ENCODE measurements around the gene INMT. TPM values are rescaled to one million over a fixed set of nuclear protein-coding genes. Genes with fewer than 3 reads are reported as not detected.

The INMT gene
- total and polyA plus RNA-seq, 4 donors = 0.84 to 130 (median 28.6) TPM

DNA sequence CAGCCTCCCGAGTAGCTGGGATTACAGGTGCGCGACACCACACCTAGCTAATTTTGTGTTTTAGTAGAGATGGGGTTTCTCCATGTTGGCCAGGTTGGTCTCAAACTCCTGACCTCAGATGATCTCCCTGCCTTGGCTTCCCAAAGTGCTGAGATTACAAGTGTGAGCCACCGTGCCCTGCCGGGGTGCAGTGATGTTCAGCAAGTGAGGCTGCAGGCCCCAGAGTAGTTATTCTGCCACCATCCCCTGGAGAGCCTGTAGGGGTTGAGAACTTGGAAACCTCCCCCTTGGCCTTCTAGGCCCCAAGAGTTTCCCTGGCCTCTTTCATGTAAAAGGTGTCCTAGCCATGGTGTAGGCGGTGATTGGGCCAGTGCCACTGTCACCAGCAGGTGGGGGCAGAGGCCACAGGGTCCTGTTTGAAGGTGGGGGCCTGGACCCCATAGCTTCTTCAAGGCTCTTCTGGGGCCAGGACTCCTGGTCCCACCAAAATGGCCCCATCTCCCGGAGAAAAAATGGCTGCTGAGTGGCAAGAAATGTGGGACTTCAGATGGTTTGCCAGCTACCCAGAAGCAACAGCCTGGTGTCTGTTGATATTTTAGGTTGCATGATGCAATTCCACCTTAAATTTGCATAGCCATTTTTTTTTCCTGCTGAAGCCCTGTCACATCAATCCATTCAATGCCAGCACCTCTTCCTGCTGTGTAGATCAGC, 25.5 kb upstream of the INMT start:
- H3K27ac ChIP-seq (ENCODE audit: low read depth in 1 of 2, low read length in 2 of 2) = no peak overlapping the region
- no peaks in the 10 kb centered on the region for H3K4me1 ChIP-seq (ENCODE audit: control insufficient read depth in 4 of 4, insufficient read depth in 4 of 4, low read length in 3 of 4)
- no peak overlapping the region for H3K9ac ChIP-seq (ENCODE audit: low read depth in 1 of 2, low read length in 2 of 2)
- peaks cover 0 to 2% (median 0%) of the 10 kb centered on the region in 4 donors for H3K27me3 ChIP-seq (ENCODE audit: control insufficient read depth in 4 of 4, insufficient read depth in 4 of 4, low read length in 3 of 4)
- WGBS = 95% methylated on average over 7 of the region's 7 CpGs
- no peak for DNase-seq (ENCODE audit: low spot score)
- no peaks in the 10 kb centered on the region for H3K36me3 ChIP-seq (ENCODE audit: control insufficient read depth in 4 of 4, insufficient read depth in 3 of 4, low read depth in 1 of 4, low read length in 3 of 4)
- no peak overlapping the region for H3K4me3 ChIP-seq (ENCODE audit: low read depth in 1 of 3, low read length in 3 of 3)
- TF ChIP-seq NR2F2 (IDR thresholded peaks at IDR 0.05) = no peak
- no peaks in the 10 kb centered on the region for H3K9me3 ChIP-seq (ENCODE audit: control insufficient read depth in 4 of 4, low read length in 3 of 4)

DNA sequence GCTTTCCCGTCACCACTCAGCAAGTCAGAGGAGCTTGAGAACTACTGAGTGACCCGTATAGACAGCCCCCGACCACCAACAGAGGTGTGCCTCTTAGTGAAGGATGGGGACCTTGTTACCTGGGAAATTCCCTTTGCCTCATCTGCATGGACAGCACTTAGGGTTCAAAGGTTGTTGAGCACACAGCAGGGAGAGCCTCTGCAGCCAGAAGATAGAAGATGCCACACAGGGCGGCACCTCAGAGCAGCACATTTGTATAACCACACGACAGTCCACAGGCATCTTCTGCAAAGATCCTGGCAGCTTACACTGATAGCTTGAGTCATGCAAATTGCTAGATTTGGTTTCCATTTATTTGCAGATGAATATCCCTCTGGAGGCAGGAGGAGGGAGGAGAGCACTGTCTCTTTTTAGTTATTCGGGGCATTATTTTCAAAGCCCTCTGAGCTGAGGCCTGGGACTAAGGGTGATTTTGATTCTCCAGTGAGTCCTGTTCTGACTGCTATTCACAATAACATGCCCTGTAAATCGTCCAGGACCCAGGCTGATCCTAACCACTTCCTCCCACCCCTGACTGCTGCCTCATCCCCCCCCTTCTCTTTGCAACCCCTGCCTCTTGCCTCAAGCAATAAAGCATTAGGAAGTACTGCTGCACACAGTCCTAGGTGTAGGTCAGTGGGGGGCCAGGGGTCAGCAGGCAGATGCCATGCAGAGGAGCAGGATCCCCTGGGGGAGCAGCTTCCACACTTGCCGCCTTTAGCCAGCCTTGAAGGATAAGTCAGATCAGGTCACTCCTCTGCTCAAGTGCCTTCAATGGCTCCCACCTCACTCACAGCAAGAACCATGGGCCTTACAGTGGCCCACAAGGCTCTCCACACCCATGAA, 24.6 kb upstream of the INMT start:
- Histone ChIP-seq H3K9ac (ENCODE audit: low read depth in 1 of 2, low read length in 2 of 2) (no peak overlapping the region), H3K9me3 (ENCODE audit: control insufficient read depth in 4 of 4, low read length in 3 of 4) (no peaks in the 10 kb centered on the region), H3K4me3 (ENCODE audit: low read depth in 1 of 3, low read length in 3 of 3) (no peak overlapping the region), H3K27ac (ENCODE audit: low read depth in 1 of 2, low read length in 2 of 2) (no peak overlapping the region), H3K36me3 (ENCODE audit: control insufficient read depth in 4 of 4, insufficient read depth in 3 of 4, low read depth in 1 of 4, low read length in 3 of 4) (no peaks in the 10 kb centered on the region), H3K27me3 (ENCODE audit: control insufficient read depth in 4 of 4, insufficient read depth in 4 of 4, low read length in 3 of 4) (peaks cover 0 to 2% (median 0%) of the 10 kb centered on the region in 4 donors), H3K4me1 (ENCODE audit: control insufficient read depth in 4 of 4, insufficient read depth in 4 of 4, low read length in 3 of 4) (no peaks in the 10 kb centered on the region)
- DNase-seq (ENCODE audit: low spot score) = no peak
- TF ChIP-seq, protein P1, sequence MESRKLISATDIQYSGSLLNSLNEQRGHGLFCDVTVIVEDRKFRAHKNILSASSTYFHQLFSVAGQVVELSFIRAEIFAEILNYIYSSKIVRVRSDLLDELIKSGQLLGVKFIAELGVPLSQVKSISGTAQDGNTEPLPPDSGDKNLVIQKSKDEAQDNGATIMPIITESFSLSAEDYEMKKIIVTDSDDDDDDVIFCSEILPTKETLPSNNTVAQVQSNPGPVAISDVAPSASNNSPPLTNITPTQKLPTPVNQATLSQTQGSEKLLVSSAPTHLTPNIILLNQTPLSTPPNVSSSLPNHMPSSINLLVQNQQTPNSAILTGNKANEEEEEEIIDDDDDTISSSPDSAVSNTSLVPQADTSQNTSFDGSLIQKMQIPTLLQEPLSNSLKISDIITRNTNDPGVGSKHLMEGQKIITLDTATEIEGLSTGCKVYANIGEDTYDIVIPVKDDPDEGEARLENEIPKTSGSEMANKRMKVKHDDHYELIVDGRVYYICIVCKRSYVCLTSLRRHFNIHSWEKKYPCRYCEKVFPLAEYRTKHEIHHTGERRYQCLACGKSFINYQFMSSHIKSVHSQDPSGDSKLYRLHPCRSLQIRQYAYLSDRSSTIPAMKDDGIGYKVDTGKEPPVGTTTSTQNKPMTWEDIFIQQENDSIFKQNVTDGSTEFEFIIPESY (IDR thresholded peaks at IDR 0.05) = no peak
- TF ChIP-seq GABPA (IDR thresholded peaks at IDR 0.05 in 1 of 2, conservative IDR thresholded peaks at IDR 0.05 in 1 of 2) = no peak
- TF ChIP-seq, protein P2, sequence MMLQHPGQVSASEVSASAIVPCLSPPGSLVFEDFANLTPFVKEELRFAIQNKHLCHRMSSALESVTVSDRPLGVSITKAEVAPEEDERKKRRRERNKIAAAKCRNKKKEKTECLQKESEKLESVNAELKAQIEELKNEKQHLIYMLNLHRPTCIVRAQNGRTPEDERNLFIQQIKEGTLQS (IDR thresholded peaks at IDR 0.05) = no peak
- TF ChIP-seq SP1 (IDR thresholded peaks at IDR 0.05) = no peak
- TF ChIP-seq RXRA (IDR thresholded peaks at IDR 0.05) = no peak
- TF ChIP-seq TAF1 (conservative IDR thresholded peaks at IDR 0.05) = no peak
- no peak for TF ChIP-seq HNF4G (IDR thresholded peaks at IDR 0.05)
- TF ChIP-seq, protein P3, sequence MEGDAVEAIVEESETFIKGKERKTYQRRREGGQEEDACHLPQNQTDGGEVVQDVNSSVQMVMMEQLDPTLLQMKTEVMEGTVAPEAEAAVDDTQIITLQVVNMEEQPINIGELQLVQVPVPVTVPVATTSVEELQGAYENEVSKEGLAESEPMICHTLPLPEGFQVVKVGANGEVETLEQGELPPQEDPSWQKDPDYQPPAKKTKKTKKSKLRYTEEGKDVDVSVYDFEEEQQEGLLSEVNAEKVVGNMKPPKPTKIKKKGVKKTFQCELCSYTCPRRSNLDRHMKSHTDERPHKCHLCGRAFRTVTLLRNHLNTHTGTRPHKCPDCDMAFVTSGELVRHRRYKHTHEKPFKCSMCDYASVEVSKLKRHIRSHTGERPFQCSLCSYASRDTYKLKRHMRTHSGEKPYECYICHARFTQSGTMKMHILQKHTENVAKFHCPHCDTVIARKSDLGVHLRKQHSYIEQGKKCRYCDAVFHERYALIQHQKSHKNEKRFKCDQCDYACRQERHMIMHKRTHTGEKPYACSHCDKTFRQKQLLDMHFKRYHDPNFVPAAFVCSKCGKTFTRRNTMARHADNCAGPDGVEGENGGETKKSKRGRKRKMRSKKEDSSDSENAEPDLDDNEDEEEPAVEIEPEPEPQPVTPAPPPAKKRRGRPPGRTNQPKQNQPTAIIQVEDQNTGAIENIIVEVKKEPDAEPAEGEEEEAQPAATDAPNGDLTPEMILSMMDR (IDR thresholded peaks at IDR 0.05; ENCODE audit: low read depth, low read length, missing input control) = no peak
- no peak for TF ChIP-seq FOXA2 (IDR thresholded peaks at IDR 0.05)
- TF ChIP-seq FOXA1 (IDR thresholded peaks at IDR 0.05) = no peak
- no peak for TF ChIP-seq YY1 (IDR thresholded peaks at IDR 0.05)
- TF ChIP-seq NR2F2 (IDR thresholded peaks at IDR 0.05) = no peak
- TF ChIP-seq, protein P4, sequence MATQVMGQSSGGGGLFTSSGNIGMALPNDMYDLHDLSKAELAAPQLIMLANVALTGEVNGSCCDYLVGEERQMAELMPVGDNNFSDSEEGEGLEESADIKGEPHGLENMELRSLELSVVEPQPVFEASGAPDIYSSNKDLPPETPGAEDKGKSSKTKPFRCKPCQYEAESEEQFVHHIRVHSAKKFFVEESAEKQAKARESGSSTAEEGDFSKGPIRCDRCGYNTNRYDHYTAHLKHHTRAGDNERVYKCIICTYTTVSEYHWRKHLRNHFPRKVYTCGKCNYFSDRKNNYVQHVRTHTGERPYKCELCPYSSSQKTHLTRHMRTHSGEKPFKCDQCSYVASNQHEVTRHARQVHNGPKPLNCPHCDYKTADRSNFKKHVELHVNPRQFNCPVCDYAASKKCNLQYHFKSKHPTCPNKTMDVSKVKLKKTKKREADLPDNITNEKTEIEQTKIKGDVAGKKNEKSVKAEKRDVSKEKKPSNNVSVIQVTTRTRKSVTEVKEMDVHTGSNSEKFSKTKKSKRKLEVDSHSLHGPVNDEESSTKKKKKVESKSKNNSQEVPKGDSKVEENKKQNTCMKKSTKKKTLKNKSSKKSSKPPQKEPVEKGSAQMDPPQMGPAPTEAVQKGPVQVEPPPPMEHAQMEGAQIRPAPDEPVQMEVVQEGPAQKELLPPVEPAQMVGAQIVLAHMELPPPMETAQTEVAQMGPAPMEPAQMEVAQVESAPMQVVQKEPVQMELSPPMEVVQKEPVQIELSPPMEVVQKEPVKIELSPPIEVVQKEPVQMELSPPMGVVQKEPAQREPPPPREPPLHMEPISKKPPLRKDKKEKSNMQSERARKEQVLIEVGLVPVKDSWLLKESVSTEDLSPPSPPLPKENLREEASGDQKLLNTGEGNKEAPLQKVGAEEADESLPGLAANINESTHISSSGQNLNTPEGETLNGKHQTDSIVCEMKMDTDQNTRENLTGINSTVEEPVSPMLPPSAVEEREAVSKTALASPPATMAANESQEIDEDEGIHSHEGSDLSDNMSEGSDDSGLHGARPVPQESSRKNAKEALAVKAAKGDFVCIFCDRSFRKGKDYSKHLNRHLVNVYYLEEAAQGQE (IDR thresholded peaks at IDR 0.05) = no peak
- TF ChIP-seq HNF4A (conservative IDR thresholded peaks at IDR 0.05) = no peak
- 64% methylated on average over 8 of the region's 8 CpGs for WGBS
